Upper lobe of left lung (tissue), 6 donors: ENCODE data around the gene SHISA5. TPM values are rescaled to one million over a fixed set of nuclear protein-coding genes. Genes with fewer than 3 reads are reported as not detected.

Experiments used
- ATAC-seq, 2 donors: fragments of 200-7000 bp; cut with Tn5 transposase; one replicate each; pipeline ENCODE4 v1.9.1; 2022; ENCODE audit warnings: mild to moderate bottlenecking in 2 of 2, moderate library complexity in 2 of 2; ENCODE audit not compliant: low FRiP score in 2 of 2
- DNase-seq, 2 donors: peaks; one replicate each; pipeline ENCODE4 v3.0.0-alpha.2; 2019 to 2020
- H3K27ac ChIP-seq, 4 donors: fragments of 200-600 bp; sonication (generic); one replicate each; pipeline ENCODE4 v1.5.1; 2016 to 2019
- H3K27me3 ChIP-seq, 4 donors: fragments of 200-600 bp; sonication (generic); one replicate each; pipeline ENCODE4 v1.5.1; 2017 to 2019
- H3K36me3 ChIP-seq, 4 donors: fragments of 200-600 bp; sonication (generic); one replicate each; pipeline ENCODE4 v1.5.1; 2016 to 2019
- H3K4me1 ChIP-seq, 4 donors: fragments of 200-600 bp; sonication (generic); one replicate each; pipeline ENCODE4 v1.5.1; 2018 to 2019
- H3K4me3 ChIP-seq, 4 donors: fragments of 200-600 bp; sonication (generic); one replicate each; pipeline ENCODE4 v1.5.1; 2017 to 2019; ENCODE audit warnings: mild to moderate bottlenecking in 2 of 4, moderate library complexity in 1 of 4
- H3K9me3 ChIP-seq, 4 donors: fragments of 200-600 bp; sonication (generic); one replicate each; pipeline ENCODE4 v1.5.1; 2018 to 2019
- EP300 ChIP-seq, 4 donors: sonication (generic); formaldehyde crosslinking; IDR thresholded peaks; one replicate each; pipeline ENCODE4 v1.5.1; 2017; ENCODE audit warnings: antibody characterized with exemption in 4 of 4, control low read depth in 2 of 4
- POLR2A ChIP-seq, 4 donors: fragments of 450-650 bp; IDR thresholded peaks; one replicate each; pipeline ENCODE4 v1.5.1; 2016 to 2017; ENCODE audit warnings: antibody characterized with exemption in 4 of 4, mild to moderate bottlenecking in 2 of 4
- POLR2AphosphoS5 ChIP-seq, 2 donors: sonication (generic); formaldehyde crosslinking; IDR thresholded peaks; one replicate each; pipeline ENCODE4 v1.5.1; 2017; ENCODE audit warnings: antibody characterized with exemption in 2 of 2
- WGBS, 2 donors: methylation state at CpG; one replicate each; pipeline ENCODE4 v1.1.5; 2017 to 2018; 5-methylcytosine and 5-hydroxymethylcytosine counted together
- total RNA-seq, 6 donors: library from RNA; depleted of rRNA in 4 of 6; stranded (reverse); fragments of >200 nt in 4 of 6; gene quantifications; one replicate each; pipeline versions ENCODE4 v1.1.0 to v1.2.1, GENCODE V29; 2016 to 2021
- TF ChIP-seq, protein P1 (sequence below), 6 experiments: fragments of 450-650 bp in 4 of 6; fragments of 200-600 bp in 2 of 6; sonication (generic) in 2 of 6; IDR thresholded peaks; one replicate each; pipeline ENCODE4 v1.5.1; 2016 to 2019; ENCODE audit warnings: antibody characterized with exemption in 6 of 6
- donor health status: DM: no; HTN: no; CAD: no; lungs with moderate emphysema.
- donor health status: DM: no; HTN: yes; CAD: no; lungs with severe emphysema.

SHISA5 gene
- total RNA-seq, 6 donors from 2014 or later, result 67.1 to 228 (median 148) TPM

DNA sequence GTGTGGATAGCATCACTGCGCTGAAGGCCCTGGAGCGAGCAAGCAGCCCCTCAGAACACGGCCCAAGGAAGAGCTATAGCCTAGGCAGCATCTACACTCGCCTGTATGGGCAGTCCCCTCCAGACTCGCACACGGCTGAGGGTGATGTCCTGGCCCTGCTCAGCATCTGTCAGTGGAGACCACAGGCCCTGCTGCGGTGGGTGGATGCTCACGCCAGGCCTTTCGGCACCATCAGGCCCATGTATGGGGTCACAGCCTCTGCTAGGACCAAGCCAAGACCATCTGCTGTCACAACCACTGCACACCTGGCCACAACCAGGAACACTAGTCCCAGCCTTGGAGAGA, 36.9 kb downstream of the SHISA5 start:
- DNase-seq, result peak in 1 of 2 donors; percentile 25
- Histone ChIP-seq H3K4me3 (peak overlapping the region; percentile 48 to 68 (median 58)), H3K27ac (peak overlapping the region; percentile 97 to 100 (median 98)), H3K27me3 (no peaks in the 10 kb centered on the region), H3K36me3 (peaks cover 0 to 48% (median 31%) of the 10 kb centered on the region in 4 donors), H3K4me1 (peaks cover 61 to 71% (median 63%) of the 10 kb centered on the region in 4 donors), H3K9me3 (no peaks in the 10 kb centered on the region)
- TF ChIP-seq, protein P1, sequence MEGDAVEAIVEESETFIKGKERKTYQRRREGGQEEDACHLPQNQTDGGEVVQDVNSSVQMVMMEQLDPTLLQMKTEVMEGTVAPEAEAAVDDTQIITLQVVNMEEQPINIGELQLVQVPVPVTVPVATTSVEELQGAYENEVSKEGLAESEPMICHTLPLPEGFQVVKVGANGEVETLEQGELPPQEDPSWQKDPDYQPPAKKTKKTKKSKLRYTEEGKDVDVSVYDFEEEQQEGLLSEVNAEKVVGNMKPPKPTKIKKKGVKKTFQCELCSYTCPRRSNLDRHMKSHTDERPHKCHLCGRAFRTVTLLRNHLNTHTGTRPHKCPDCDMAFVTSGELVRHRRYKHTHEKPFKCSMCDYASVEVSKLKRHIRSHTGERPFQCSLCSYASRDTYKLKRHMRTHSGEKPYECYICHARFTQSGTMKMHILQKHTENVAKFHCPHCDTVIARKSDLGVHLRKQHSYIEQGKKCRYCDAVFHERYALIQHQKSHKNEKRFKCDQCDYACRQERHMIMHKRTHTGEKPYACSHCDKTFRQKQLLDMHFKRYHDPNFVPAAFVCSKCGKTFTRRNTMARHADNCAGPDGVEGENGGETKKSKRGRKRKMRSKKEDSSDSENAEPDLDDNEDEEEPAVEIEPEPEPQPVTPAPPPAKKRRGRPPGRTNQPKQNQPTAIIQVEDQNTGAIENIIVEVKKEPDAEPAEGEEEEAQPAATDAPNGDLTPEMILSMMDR (IDR thresholded peaks at IDR 0.05), result no peak
- TF ChIP-seq EP300 (IDR thresholded peaks at IDR 0.05) (no peak), POLR2A (IDR thresholded peaks at IDR 0.05) (no peak), POLR2AphosphoS5 (IDR thresholded peaks at IDR 0.05) (no peak)
- ATAC-seq, result no peak
- WGBS, 2 donors, result 93% methylated on average over 4 of the region's 9 CpGs; no CpG with 5 or more reads in 1 of the 2 donors

DNA sequence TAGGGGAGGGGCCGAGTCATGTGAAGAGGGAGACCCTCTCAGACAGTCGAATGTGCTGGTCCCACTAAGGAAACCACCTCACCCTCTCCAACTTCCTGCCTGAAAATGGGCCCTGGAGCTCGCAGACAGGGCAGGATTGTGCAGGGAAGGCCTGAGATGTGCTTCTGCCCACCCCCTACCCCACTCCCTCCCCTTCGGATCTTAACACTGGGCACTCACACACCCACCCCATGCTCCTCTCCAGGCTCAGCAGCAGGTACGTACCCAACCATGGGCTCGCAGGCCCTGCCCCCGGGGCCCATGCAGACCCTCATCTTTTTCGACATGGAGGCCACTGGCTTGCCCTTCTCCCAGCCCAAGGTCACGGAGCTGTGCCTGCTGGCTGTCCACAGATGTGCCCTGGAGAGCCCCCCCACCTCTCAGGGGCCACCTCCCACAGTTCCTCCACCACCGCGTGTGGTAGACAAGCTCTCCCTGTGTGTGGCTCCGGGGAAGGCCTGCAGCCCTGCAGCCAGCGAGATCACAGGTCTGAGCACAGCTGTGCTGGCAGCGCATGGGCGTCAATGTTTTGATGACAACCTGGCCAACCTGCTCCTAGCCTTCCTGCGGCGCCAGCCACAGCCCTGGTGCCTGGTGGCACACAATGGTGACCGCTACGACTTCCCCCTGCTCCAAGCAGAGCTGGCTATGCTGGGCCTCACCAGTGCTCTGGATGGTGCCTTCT, 37.4 kb downstream of the SHISA5 start:
- peak in 1 of 2 donors; percentile 81 for DNase-seq
- H3K27me3 ChIP-seq, result no peaks in the 10 kb centered on the region
- peak overlapping the region; percentile 97 to 100 (median 98) for H3K27ac ChIP-seq
- 3 to 11% methylated on average over 5 to 17 of the region's 19 CpGs for WGBS, 2 donors
- no peaks in the 10 kb centered on the region for H3K9me3 ChIP-seq
- peaks cover 56 to 65% (median 58%) of the 10 kb centered on the region in 4 donors for H3K4me1 ChIP-seq
- H3K4me3 ChIP-seq, result peak overlapping the region; percentile 48 to 68 (median 58)
- TF ChIP-seq POLR2A (IDR thresholded peaks at IDR 0.05) (no peak), EP300 (IDR thresholded peaks at IDR 0.05) (no peak), POLR2AphosphoS5 (IDR thresholded peaks at IDR 0.05) (no peak)
- TF ChIP-seq, protein P1 (IDR thresholded peaks at IDR 0.05), result no peak
- peak; percentile 6 to 16 for ATAC-seq
- H3K36me3 ChIP-seq, result peaks cover 0 to 52% (median 31%) of the 10 kb centered on the region in 4 donors

DNA sequence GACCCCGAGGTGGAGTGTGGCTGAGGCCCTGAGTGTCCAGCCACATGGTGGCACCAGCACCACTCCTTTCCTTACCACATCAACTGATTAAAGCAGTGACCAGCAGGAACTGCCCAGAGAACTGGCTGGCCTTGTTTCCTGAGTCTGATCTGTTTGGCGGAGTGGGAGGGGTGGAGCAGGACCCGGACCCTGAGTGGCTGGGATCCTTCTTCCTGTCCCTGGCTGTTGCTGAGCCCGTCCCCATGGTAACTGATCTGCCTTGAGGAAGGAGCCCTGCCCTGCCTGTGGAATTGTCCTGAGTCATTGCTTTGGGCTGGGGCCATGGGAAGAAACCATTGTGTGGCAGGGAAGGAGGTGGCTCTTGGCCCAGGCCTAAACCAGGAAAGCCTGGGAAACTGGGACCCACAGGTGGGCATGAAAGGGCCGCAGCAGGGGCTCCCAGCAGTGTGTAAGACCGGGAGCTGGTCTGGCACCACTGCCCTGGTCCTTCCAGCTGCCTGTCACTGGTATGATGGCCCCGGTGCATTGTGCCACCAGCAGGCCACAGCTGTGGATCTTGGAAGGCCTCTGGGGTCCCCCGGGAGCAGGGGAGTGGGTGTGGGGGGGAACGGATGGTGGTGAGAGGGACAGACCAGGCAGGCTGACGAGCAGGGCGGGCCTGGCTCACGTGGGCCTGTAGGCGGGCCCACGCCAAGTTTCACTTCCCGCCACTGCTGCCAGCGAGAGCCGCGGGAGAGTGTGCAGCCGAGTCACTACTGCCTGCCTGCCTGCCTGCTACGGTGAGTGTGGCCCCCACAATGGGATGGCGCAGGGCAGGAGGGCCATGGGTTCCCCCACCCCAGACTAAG, 38.2 kb downstream of the SHISA5 start:
- H3K4me3 ChIP-seq, result peak overlapping the region; percentile 48 to 68 (median 58)
- peaks cover 0 to 59% (median 38%) of the 10 kb centered on the region in 4 donors for H3K36me3 ChIP-seq
- 1 to 12% methylated on average over 6 to 18 of the region's 21 CpGs for WGBS, 2 donors
- TF ChIP-seq, protein P1 (IDR thresholded peaks at IDR 0.05), result peak; percentile 66 to 95 (median 82)
- TF ChIP-seq EP300 (IDR thresholded peaks at IDR 0.05) (no peak), POLR2AphosphoS5 (IDR thresholded peaks at IDR 0.05) (peak; percentile 94 to 96), POLR2A (IDR thresholded peaks at IDR 0.05) (peak in 3 of 4 donors; percentile 88 to 94 (median 91))
- peak; percentile 96 to 100 for DNase-seq
- H3K27ac ChIP-seq, result peak overlapping the region; percentile 97 to 100 (median 98)
- no peaks in the 10 kb centered on the region for H3K27me3 ChIP-seq
- H3K9me3 ChIP-seq, result no peaks in the 10 kb centered on the region
- peaks cover 49 to 57% (median 53%) of the 10 kb centered on the region in 4 donors for H3K4me1 ChIP-seq
- ATAC-seq, result peak; percentile 97 to 98

DNA sequence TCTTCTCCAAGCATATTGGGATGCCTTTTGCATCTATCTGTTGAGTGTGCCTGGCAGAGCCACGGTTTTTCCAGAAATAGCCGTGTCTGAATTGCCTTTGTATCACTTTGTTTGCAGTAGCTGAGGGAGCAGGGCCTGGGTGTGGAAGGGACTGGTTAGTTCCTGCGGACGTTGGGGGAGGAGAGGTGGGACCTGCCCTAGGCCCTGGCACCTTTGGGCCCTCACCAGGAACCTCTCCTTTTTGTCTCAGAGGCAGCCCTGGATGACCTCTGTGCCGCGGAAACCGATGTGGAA, 38.8 kb downstream of the SHISA5 start:
- DNase-seq, result peak in 1 of 2 donors; percentile 53
- no peak for ATAC-seq
- H3K27me3 ChIP-seq, result no peaks in the 10 kb centered on the region
- H3K36me3 ChIP-seq, result peaks cover 0 to 65% (median 43%) of the 10 kb centered on the region in 4 donors
- H3K4me1 ChIP-seq, result peaks cover 44 to 52% (median 47%) of the 10 kb centered on the region in 4 donors
- H3K27ac ChIP-seq, result peak overlapping the region; percentile 97 to 100 (median 98)
- no peaks in the 10 kb centered on the region for H3K9me3 ChIP-seq
- H3K4me3 ChIP-seq, result peak overlapping the region in 1 of 4 donors; percentile 48
- TF ChIP-seq POLR2AphosphoS5 (IDR thresholded peaks at IDR 0.05) (no peak), EP300 (IDR thresholded peaks at IDR 0.05) (no peak), POLR2A (IDR thresholded peaks at IDR 0.05) (no peak)
- TF ChIP-seq, protein P1 (IDR thresholded peaks at IDR 0.05), result no peak
- 25 to 33% methylated on average over 6 to 7 of the region's 7 CpGs for WGBS, 2 donors
